22Rv1 (cell line): ENCODE measurements around the gene RNF220.

Experiments
- CTCF ChIP-seq: fragments of 450-650 bp; IDR thresholded peaks from 2 replicates; pipeline ENCODE4 v1.5.1; 2017; ENCODE audit warnings: mild to moderate bottlenecking
- ZFX ChIP-seq: fragments of 450-650 bp; IDR thresholded peaks from 2 replicates; pipeline ENCODE4 v1.6.1; 2017; ENCODE audit warnings: antibody characterized with exemption, borderline replicate concordance

GRCh38 chr1:44544960-44545359 is 139.9 kb downstream of the RNF220 start:
- TF ChIP-seq CTCF, result no peak
- no peak for TF ChIP-seq ZFX
